IPS DF 6.9 (cell line): Measurements from ENCODE around the gene LAMTOR2.

Experiments used
- DNase-seq: peaks from one replicate; pipeline ENCODE4 v3.0.0-alpha.2; 2013; ENCODE audit warnings: low read depth, low spot score
- H3K27ac ChIP-seq: one replicate; pipeline ENCODE4 v1.5.1; 2013; ENCODE audit warnings: low read length, control low read depth
- H3K27me3 ChIP-seq: 2 replicates; pipeline ENCODE4 v1.6.1; 2013; ENCODE audit warnings: mild to moderate bottlenecking, low read length; ENCODE audit not compliant: control insufficient read depth, insufficient read depth
- H3K36me3 ChIP-seq: 2 replicates; pipeline ENCODE4 v1.6.1; 2013; ENCODE audit warnings: low read length; ENCODE audit not compliant: control insufficient read depth, insufficient read depth
- H3K4me1 ChIP-seq: 2 replicates; pipeline ENCODE4 v1.6.1; 2013; ENCODE audit warnings: low read length; ENCODE audit not compliant: control insufficient read depth, insufficient read depth
- H3K4me3 ChIP-seq: 2 replicates; pipeline ENCODE4 v1.5.1; 2013; ENCODE audit warnings: mild to moderate bottlenecking, low read length
- H3K9me3 ChIP-seq: 2 replicates; pipeline ENCODE4 v1.6.1; 2013; ENCODE audit warnings: low read length, inconsistent platforms; ENCODE audit not compliant: control insufficient read depth, insufficient read depth
- WGBS: extraction: QIAGEN DNeasy Blood & Tissue Kit; methylation state at CpG from one replicate; pipeline ENCODE4 v1.1.7; 2013; ENCODE audit warnings: mixed read lengths, missing lambda C conversion rate; ENCODE audit not compliant: insufficient read length, insufficient coverage; 5-methylcytosine and 5-hydroxymethylcytosine counted together

LAMTOR2 gene

DNA sequence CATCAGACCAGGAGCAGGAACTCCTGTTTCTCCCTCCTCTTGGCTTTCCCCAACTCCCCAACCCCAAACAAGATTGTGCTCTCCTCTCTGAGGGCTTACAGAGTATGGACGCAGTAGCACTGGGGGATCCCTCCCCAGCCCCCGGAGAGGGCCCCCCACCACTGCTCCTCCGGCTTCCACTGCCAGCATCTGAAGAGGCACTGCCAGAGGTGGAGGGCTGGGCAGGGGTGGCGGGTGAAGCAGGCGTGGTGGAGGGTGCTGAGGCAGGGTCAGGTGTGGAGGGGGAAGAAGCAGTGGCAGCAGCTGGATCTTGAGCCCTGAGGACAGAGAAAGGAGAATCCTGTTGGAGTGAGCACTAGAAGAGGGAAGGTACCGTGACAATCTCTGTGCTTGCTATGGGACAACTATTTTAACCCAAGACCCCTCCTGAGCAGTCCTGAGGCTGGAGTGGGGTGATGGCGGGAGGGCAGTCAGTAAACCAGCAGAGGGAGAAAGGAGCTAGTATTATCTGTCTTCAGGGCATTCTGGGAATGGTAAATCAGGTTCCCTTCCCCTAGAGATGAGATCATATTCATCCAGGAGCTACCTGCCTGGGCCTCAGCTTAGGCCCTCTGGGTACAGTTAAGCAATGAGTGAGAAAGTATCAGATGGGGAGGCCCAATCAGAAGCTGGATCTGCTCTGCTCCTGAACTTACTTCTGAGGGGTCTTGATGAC lies 3.4 kb upstream of the LAMTOR2 start:
- H3K4me3 ChIP-seq, result no peak overlapping the region
- H3K4me1 ChIP-seq, result peaks cover 3% of the 10 kb centered on the region; the same call in 1 of the 2 replicates
- H3K9me3 ChIP-seq, result no peaks in the 10 kb centered on the region
- no peaks in the 10 kb centered on the region for H3K27me3 ChIP-seq
- no peak overlapping the region for H3K27ac ChIP-seq
- no CpG with 5 or more reads among the region's 7 CpGs for WGBS
- DNase-seq, result no peak
- peaks cover 6% of the 10 kb centered on the region for H3K36me3 ChIP-seq

DNA sequence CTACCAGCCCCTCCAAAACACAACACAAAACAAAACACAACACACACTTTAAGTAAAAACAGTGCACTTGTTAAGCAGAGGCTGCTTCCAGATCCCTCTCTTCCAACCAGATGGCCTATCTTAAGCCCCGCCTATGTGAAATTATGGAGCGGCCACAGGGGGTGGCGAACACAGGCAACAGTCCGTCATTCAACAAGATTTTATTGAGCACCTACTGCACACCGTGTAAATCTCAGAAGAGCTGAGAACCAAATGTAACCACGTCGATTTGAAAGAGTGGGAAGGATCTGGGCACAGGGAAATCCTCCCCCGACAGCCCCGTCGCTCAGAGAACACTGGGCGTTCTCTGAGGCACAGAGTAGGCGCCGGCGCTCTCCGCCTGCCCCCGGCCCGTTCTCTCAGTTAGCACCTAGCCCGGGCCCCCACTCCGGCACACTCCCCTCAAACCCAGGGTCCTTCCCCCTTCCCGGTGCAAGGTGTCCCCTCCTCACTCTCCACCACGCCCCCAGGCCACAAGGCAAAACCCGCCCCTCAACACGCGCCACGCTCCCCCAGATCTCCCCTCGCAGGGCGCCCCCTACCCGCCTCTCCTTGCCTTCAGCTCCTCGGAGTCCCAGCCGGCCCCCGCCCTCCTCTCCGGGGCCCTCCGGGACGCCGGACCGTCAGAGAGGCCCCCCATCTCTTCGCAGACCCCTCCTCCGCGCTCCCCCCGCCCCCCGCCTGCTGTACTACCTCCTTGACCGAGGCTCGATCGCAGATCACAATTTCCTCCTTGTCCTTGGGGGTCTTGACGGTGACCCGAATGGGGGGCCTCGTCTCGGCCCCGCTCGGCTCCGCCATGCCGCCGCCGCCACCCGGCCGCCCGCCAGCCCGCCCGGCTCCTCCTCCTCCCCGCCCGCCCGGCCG lies 1.5 kb upstream of the LAMTOR2 start:
- peaks cover 3% of the 10 kb centered on the region; the same call in 1 of the 2 replicates for H3K4me1 ChIP-seq
- H3K4me3 ChIP-seq, result peak overlapping the region; percentile 79; the same call in 1 of the 2 replicates
- no peak for DNase-seq
- H3K36me3 ChIP-seq, result peaks cover 4% of the 10 kb centered on the region
- H3K27me3 ChIP-seq, result no peaks in the 10 kb centered on the region
- WGBS, result no CpG with 5 or more reads among the region's 63 CpGs
- H3K9me3 ChIP-seq, result no peaks in the 10 kb centered on the region
- no peak overlapping the region for H3K27ac ChIP-seq

DNA sequence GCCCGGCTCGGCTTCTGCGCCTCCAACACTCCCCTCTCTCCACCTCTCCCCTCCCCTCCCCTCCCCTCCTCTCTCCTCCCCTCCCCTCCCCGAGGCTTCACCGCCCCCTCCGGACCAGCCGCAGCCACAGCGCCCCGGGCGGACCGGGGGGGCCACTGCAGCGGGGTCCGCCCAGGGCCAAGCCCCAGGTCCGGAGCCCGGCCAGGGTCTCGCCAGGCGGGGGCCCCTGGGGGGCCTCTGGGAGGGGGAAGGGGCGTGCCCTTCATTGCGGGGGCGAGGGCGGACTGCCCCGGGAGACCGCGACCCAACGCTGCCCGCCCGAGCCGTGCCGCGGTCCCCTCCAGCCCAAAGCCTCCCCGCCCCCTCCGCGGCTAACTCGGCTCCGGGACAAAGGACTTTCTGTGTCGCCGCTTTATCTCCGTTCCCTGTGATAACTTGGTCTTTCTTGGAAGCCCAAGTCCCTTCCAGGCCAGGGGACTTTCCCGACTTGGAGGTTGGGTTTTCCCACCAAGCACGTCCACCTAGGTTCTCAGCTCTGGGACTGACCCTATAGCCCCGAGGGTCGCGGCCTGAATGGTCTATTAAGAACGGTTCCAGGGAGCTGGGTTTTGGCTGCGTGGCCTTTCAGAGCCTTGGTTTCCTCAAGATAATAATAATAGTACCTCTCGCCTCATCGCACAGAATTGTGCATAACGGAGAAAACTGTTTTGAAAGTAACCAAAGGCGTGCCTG lies 648 bp upstream of the LAMTOR2 start, which contains the start of gene UBQLN4:
UBQLN4 (minus strand) TSS at position 31 of the 732 bp plus-strand sequence. CDS start 97 bp downstream, outside the sequence.
- peaks cover 2% of the 10 kb centered on the region for H3K36me3 ChIP-seq

DNA sequence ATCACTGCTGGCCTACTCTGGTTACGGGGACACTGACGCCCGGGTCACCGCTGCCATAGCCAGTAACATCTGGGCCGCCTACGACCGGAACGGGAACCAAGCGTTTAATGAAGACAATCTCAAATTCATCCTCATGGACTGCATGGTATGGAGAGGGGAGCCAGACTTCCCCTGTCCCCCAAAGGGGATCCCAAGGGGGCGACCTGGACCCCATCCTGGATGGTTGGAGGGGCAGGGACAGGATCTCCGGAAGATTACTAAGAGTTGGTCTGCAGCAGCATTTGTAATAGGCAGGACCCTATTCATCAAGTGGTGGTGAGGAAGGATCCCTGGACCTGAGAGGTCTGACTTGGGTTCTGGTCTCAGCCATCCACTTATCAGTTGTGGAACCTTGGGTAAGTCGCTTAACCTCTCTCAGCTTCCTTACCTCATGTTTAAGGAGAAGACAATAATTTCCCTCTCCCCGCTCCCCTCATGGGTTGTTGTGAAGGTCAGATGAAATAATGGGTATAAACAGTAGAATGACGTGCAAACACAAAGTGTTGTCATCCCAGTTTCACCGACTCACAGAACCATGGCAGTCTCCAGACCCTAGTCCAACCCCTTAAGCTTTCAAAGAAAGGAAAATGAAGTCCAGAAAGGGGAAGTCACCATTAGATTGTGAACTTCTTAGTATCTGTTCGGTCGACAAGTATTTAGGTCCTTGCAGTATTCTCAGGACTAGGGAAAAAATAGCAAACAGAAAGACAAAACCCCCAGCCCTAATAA lies 883 bp downstream of the LAMTOR2 start:
- Histone ChIP-seq H3K4me3 (peak overlapping the region; percentile 72), H3K9me3 (no peaks in the 10 kb centered on the region), H3K4me1 (peaks cover 3% of the 10 kb centered on the region; the same call in 1 of the 2 replicates), H3K27ac (no peak overlapping the region), H3K36me3 (no peaks in the 10 kb centered on the region), H3K27me3 (no peaks in the 10 kb centered on the region)
- WGBS, result no CpG with 5 or more reads among the region's 17 CpGs
- DNase-seq, result no peak

More for the DNA sequence above, 648 bp upstream of the LAMTOR2 start, which contains the start of gene UBQLN4:
- Histone ChIP-seq H3K4me1 (peaks cover 3% of the 10 kb centered on the region; the same call in 1 of the 2 replicates), H3K27me3 (no peaks in the 10 kb centered on the region), H3K27ac (no peak within 1 kb of the TSS), H3K9me3 (no peaks in the 10 kb centered on the region), H3K4me3 (peak within 1 kb of the TSS; percentile 79; the same call in 1 of the 2 replicates)
- no CpG with 5 or more reads among the region's 49 CpGs for WGBS
- peak; percentile 50 for DNase-seq

DNA sequence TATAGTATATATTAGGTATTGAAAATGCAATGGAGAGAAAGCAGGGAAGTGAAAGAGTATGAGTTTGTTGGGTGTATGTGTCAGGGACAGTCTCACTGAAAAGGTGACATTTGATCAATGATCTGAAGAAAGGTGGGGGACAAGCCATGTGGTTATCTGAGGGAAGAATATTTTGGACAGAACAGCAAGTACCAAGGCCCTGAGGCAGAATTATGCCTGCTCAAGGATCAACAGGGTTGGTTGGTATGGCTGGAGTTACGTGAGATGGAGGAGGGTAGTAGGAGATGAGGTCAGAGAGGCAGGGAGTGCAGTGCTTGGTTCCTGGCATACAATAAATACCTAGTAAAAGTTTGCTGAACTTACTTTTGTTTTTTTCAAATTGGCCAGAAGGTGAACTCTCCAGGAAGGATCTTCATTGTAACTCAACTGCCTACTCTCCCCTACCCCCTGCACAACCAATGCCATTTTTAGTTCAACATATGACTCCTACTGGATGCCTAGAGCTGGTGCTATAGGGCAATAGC lies 1.8 kb downstream of the LAMTOR2 start:
- H3K36me3 ChIP-seq, result no peaks in the 10 kb centered on the region
- no CpG with 5 or more reads among the region's 1 CpG for WGBS
- H3K9me3 ChIP-seq, result no peaks in the 10 kb centered on the region
- H3K27ac ChIP-seq, result no peak overlapping the region
- no peak overlapping the region for H3K4me3 ChIP-seq
- peaks cover 3% of the 10 kb centered on the region; the same call in 1 of the 2 replicates for H3K4me1 ChIP-seq
- DNase-seq, result no peak
- no peaks in the 10 kb centered on the region for H3K27me3 ChIP-seq

DNA sequence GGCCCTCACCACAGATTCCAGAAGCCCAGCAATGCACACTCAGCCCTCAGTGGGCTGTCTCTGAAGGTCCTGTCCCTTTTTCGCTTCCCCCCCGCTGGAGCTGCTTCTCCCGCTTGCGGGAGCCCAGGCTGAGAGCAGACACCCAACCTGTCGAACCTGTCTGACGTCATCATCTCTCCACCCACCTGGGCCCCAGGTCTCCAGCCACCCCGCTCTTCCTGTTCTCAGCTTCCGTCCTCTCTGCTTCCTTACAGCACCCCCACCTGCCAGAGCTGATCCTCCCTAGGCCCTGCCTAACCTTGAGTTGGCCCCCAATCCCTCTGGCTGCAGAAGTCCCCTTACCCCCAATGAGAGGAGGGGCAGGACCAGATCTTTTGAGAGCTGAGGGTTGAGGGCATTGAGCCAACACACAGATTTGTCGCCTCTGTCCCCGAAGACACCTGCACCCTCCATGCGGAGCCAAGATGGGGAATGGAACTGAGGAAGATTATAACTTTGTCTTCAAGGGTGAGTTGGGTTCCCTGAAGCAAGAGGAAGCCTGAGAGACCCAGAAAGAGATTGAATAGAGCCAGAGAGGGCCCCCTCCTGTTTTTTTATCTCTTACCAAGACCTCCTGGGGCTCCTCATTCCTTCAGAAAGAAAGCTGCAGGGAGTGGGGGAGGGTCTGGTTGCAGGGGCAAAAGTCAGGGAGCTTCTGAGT lies 6.5 kb downstream of the LAMTOR2 start, which contains the start of gene RAB25:
RAB25 (plus strand) TSS at position 224 of the 700 bp plus-strand sequence; CDS start at position 465, 241 bp downstream.
- no peak for DNase-seq
- no CpG with 5 or more reads among the region's 11 CpGs for WGBS
- Histone ChIP-seq H3K4me3 (peak within 1 kb of the TSS; percentile 42; the same call in 1 of the 2 replicates), H3K27ac (peak within 1 kb of the TSS; percentile 29), H3K27me3 (no peaks in the 10 kb centered on the region), H3K9me3 (no peaks in the 10 kb centered on the region), H3K36me3 (no peaks in the 10 kb centered on the region; the same call in 1 of the 2 replicates), H3K4me1 (peaks cover 3% of the 10 kb centered on the region; the same call in 1 of the 2 replicates)

DNA sequence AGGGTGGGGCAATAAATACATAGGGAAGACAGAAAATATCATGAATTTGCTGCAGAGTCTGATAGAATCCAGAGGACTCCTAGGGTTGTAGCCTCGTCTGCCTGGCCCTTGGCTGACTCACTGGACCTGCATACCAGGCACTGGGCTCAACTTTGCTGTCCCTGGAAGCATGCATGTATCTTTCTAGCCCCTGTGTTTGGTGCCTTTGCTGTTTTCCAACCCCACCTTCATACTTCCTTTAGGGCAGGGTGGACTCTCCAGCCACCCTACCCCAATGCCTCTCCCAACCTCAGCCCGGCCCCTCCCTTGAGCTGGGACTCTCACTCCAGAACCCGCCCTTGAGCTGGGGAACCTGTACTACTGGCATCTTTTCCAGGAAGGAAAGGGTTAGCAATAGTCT lies 7.6 kb downstream of the LAMTOR2 start:
- Histone ChIP-seq H3K27me3 (no peaks in the 10 kb centered on the region), H3K9me3 (no peaks in the 10 kb centered on the region), H3K4me3 (no peak overlapping the region), H3K4me1 (peaks cover 3% of the 10 kb centered on the region; the same call in 1 of the 2 replicates), H3K36me3 (no peaks in the 10 kb centered on the region; the same call in 1 of the 2 replicates), H3K27ac (no peak overlapping the region)
- DNase-seq, result no peak
- WGBS, result no CpG with 5 or more reads among the region's 3 CpGs

DNA sequence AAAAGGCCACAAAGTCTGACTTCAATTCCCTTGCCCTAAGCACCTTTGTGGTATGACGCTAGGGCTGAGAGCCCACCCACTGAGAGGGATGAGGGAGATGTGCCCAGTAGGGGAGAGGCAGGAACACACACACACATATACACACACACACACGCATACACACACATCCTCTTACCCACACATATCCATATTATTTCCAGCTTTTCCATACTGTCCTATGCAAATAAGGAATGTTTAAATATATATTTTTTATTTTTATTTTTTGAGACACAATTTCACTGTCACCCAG lies 9.4 kb downstream of the LAMTOR2 start:
- Histone ChIP-seq H3K36me3 (no peaks in the 10 kb centered on the region; the same call in 1 of the 2 replicates), H3K27me3 (no peaks in the 10 kb centered on the region), H3K4me1 (peaks cover 3% of the 10 kb centered on the region; the same call in 1 of the 2 replicates), H3K9me3 (no peaks in the 10 kb centered on the region), H3K4me3 (no peak overlapping the region), H3K27ac (no peak overlapping the region)
- WGBS, result 100% methylated on average over 1 of the region's 2 CpGs
- DNase-seq, result no peak

DNA sequence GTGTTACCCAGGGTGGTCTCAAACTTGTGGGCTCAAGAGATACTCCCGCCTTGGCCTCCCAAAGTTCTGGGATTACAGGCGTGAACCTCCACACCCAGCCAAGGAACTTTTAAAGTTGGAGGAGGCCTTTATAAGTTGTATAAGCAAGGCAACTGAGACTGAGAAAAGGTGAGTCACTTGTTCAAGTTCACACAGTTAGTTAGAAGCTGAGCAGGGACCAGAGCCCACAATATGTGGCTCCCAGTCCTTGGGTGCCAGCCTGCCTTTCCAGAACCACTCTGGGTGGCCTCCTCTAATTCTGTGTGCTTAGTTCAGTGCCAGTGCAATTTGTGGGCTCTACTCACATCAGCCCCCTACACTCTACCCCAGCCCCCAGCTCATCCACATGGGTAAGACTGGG lies 10.0 kb downstream of the LAMTOR2 start:
- H3K27me3 ChIP-seq, result no peaks in the 10 kb centered on the region
- peaks cover under 1% of the 10 kb centered on the region; the same call in 1 of the 2 replicates for H3K36me3 ChIP-seq
- no peak overlapping the region for H3K27ac ChIP-seq
- DNase-seq, result no peak
- H3K4me3 ChIP-seq, result no peak overlapping the region; the same call in 1 of the 2 replicates
- no CpG with 5 or more reads among the region's 2 CpGs for WGBS
- no peaks in the 10 kb centered on the region for H3K9me3 ChIP-seq
- peaks cover 3% of the 10 kb centered on the region; the same call in 1 of the 2 replicates for H3K4me1 ChIP-seq
